SK-N-SH (cell line): Measurements from ENCODE around the gene C16orf78. TPM values are rescaled to one million over a fixed set of nuclear protein-coding genes. Genes with fewer than 3 reads are reported as not detected.

Experiments
- CTCF ChIA-PET: fragments of 300-600, 350-600 bp; formaldehyde crosslinking; extraction: SDS; loops from one replicate; lab custom pipeline; 2021; lab: Yijun Ruan, JAX
- POLR2A ChIA-PET: fragments of 350-600 bp; sonication (Branson Sonifier 250); formaldehyde crosslinking; extraction: SDS; loops from one replicate; lab custom pipeline; 2020; ENCODE audit warnings: antibody characterized with exemption, inconsistent platforms; lab: Yijun Ruan, JAX
- DNase-seq: peaks from one replicate; pipeline ENCODE4 v3.0.0; 2012
- H2AFZ ChIP-seq: fragments of 200-600 bp; sonication (generic); 2 replicates; pipeline ENCODE4 v1.8.1; 2016; ENCODE audit warnings: antibody characterized with exemption, mild to moderate bottlenecking, low read depth
- H3F3A ChIP-seq: fragments of 200-600 bp; sonication (generic); replicated peaks from 2 replicates; pipeline ENCODE3; 2016; ENCODE audit warnings: antibody characterized with exemption, mild to moderate bottlenecking; ENCODE audit not compliant: insufficient read depth
- H3K27ac ChIP-seq, 2 experiments: fragments of 200-500 bp in 1 of 2; fragments of 200-600 bp in 1 of 2; sonication (Bioruptor generic) in 1 of 2; sonication (generic), shearing (Covaris generic) in 1 of 2; 2 replicates each; pipeline versions ENCODE4 v1.5.1 to v1.6.1; 2014 to 2016; ENCODE audit warnings: low read depth in 2 of 2, inconsistent platforms in 1 of 2, low read length in 1 of 2, mild to moderate bottlenecking in 1 of 2, mixed read lengths in 1 of 2
- H3K27me3 ChIP-seq: fragments of 200-600 bp; sonication (generic), shearing (Covaris generic); 2 replicates; pipeline ENCODE4 v1.6.1; 2016; ENCODE audit warnings: mixed run types; ENCODE audit not compliant: insufficient read depth
- H3K36me3 ChIP-seq, 2 experiments: fragments of 200-500 bp in 1 of 2; fragments of 200-600 bp in 1 of 2; sonication (Bioruptor generic) in 1 of 2; sonication (generic) in 1 of 2; replicated peaks in 1 of 2; 2 replicates each; pipeline versions ENCODE3 to v1.5.1; 2014 to 2016; ENCODE audit warnings: low read length in 1 of 2, mild to moderate bottlenecking in 1 of 2; ENCODE audit not compliant: insufficient read depth in 2 of 2, control insufficient read depth in 1 of 2
- H3K4me1 ChIP-seq, 2 experiments: fragments of 200-500 bp in 1 of 2; fragments of 200-600 bp in 1 of 2; sonication (Bioruptor generic) in 1 of 2; sonication (generic), shearing (Covaris generic) in 1 of 2; 2 replicates each; pipeline versions ENCODE4 v1.5.1 to v1.6.1; 2014 to 2016; ENCODE audit warnings: low read depth in 1 of 2, low read length in 1 of 2, mixed run types in 1 of 2; ENCODE audit not compliant: insufficient read depth in 2 of 2, control insufficient read depth in 1 of 2
- H3K4me2 ChIP-seq: fragments of 200-600 bp; sonication (generic), shearing (Covaris generic); 2 replicates; pipeline ENCODE4 v1.6.1; 2017; ENCODE audit warnings: mixed run types
- H3K4me3 ChIP-seq, 2 experiments: fragments of 200-500 bp in 1 of 2; fragments of 200-600 bp in 1 of 2; sonication (Bioruptor generic) in 1 of 2; sonication (generic), shearing (Covaris generic) in 1 of 2; 2 replicates each; pipeline versions ENCODE4 v1.5.1 to v1.8.1; 2014 to 2016; ENCODE audit warnings: low read depth in 2 of 2, inconsistent platforms in 1 of 2, low read length in 1 of 2, mild to moderate bottlenecking in 1 of 2, mixed read lengths in 1 of 2, moderate library complexity in 1 of 2
- H3K79me2 ChIP-seq: fragments of 200-600 bp; sonication (generic); 2 replicates; pipeline ENCODE4 v1.8.1; 2017; ENCODE audit warnings: mild to moderate bottlenecking; ENCODE audit not compliant: insufficient read depth
- H3K9ac ChIP-seq: fragments of 200-600 bp; sonication (generic); 2 replicates; pipeline ENCODE4 v1.6.1; 2017; ENCODE audit warnings: mixed run types
- H3K9me2 ChIP-seq: fragments of 200-600 bp; sonication (generic); 2 replicates; pipeline ENCODE4 v1.6.1; 2017; ENCODE audit warnings: mixed run types
- H3K9me3 ChIP-seq: fragments of 200-600 bp; sonication (generic); 2 replicates; pipeline ENCODE4 v1.6.1; 2017; ENCODE audit warnings: mixed run types, mild to moderate bottlenecking, moderate library complexity
- H4K20me1 ChIP-seq: fragments of 200-600 bp; sonication (generic); 2 replicates; pipeline ENCODE4 v1.6.1; 2017; ENCODE audit warnings: mild to moderate bottlenecking, mixed run types; ENCODE audit not compliant: insufficient read depth
- CHD2 ChIP-seq: fragments of 150-350 bp; IDR thresholded peaks from 2 replicates; pipeline ENCODE4 v1.6.1; 2018; ENCODE audit warnings: low read length; ENCODE audit not compliant: partially characterized antibody
- EP300 ChIP-seq, 2 experiments: IDR thresholded peaks; 2 replicates each; pipeline versions ENCODE4 v1.4.0 to v1.6.1; 2012; ENCODE audit warnings: borderline replicate concordance in 1 of 2, low read depth in 1 of 2, low read length in 1 of 2
- FOSL2 ChIP-seq: IDR thresholded peaks from 2 replicates; pipeline ENCODE4 v1.4.0; 2012; ENCODE audit warnings: low read depth, mild to moderate bottlenecking, moderate library complexity, borderline replicate concordance
- GABPA ChIP-seq: IDR thresholded peaks from 2 replicates; pipeline ENCODE4 v1.4.0; 2012; ENCODE audit warnings: low read depth, mild to moderate bottlenecking
- GATA2 ChIP-seq: sonication (generic); formaldehyde crosslinking; IDR thresholded peaks from 2 replicates; pipeline ENCODE4 v1.5.0; 2020; ENCODE audit warnings: mild to moderate bottlenecking, missing genetic modification reagents
- NFIC ChIP-seq: IDR thresholded peaks from 2 replicates; pipeline ENCODE4 v1.4.0; 2012; ENCODE audit warnings: borderline replicate concordance
- POLR2AphosphoS5 ChIP-seq: IDR thresholded peaks from 2 replicates; pipeline ENCODE4 v1.6.1; 2012; ENCODE audit warnings: low read depth, low read length
- RXRA ChIP-seq: IDR thresholded peaks from 2 replicates; pipeline ENCODE4 v1.4.0; 2012; ENCODE audit warnings: low read depth, mild to moderate bottlenecking, borderline replicate concordance
- TAF1 ChIP-seq: IDR thresholded peaks from 2 replicates; pipeline ENCODE4 v1.6.1; 2012; ENCODE audit warnings: low read depth, mild to moderate bottlenecking, low read length, moderate library complexity, borderline replicate concordance
- TEAD4 ChIP-seq: IDR thresholded peaks from 2 replicates; pipeline ENCODE4 v1.4.0; 2012; ENCODE audit warnings: mild to moderate bottlenecking, borderline replicate concordance; ENCODE audit not compliant: insufficient read depth
- YY1 ChIP-seq: IDR thresholded peaks from 2 replicates; pipeline ENCODE4 v1.4.0; 2012; ENCODE audit warnings: low read depth, mild to moderate bottlenecking
- WGBS: methylation state at CpG from one replicate; pipeline ENCODE4 v1.1.6; 2017; ENCODE audit warnings: low lambda C conversion rate; 5-methylcytosine and 5-hydroxymethylcytosine counted together
- polyA plus RNA-seq, 3 experiments: library from polyadenylated mRNA; depleted of rRNA; stranded (reverse); fragments of >200 nt; gene quantifications; 2 replicates each; pipeline ENCODE4 v1.2.3, GENCODE V29; 2012
- TF ChIP-seq, protein P1 (sequence below): IDR thresholded peaks from 2 replicates; pipeline ENCODE4 v1.4.0; 2012; ENCODE audit warnings: low read depth, borderline replicate concordance
- TF ChIP-seq, protein P2 (sequence below): fragments of 150-350 bp; IDR thresholded peaks from 2 replicates; pipeline ENCODE4 v1.6.1; 2017; ENCODE audit warnings: antibody characterized with exemption, low read length, low read depth, borderline replicate concordance
- TF ChIP-seq, protein P3 (sequence below): fragments of 150-350 bp; IDR thresholded peaks from 2 replicates; pipeline ENCODE4 v1.6.1; 2016; ENCODE audit warnings: mild to moderate bottlenecking, low read depth, low read length
- TF ChIP-seq, protein P4 (sequence below): IDR thresholded peaks from 2 replicates; pipeline ENCODE4 v1.4.0; 2012; ENCODE audit warnings: low read depth, borderline replicate concordance

C16orf78 gene
- polyA plus RNA-seq, 1 of the 3 experiments (the other 2 are of a cell fraction), result not detected

DNA sequence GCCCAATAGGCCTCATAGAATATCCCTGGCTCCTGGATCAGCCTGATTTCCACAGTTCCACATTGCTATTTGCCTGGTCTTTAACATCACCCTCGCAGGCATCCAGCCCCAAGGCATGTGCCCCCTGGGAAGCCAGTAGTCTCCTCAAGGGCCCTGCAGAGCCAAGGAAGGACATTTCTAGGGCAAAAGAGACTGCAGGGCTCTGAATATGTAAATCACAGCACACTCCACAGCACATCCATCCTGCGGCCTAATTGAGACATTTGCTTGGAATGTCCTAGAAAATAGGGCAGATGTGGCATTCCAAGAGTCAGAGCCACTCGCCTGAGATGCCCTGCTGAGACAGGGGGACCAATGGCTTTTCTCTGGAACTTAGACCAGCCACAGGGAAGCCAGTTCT is 11.4 kb upstream of the C16orf78 start:
- DNase-seq, result no peak
- no peaks in the 10 kb centered on the region for H3F3A ChIP-seq
- no peaks in the 10 kb centered on the region for H3K9me3 ChIP-seq
- no peaks in the 10 kb centered on the region for H3K4me1 ChIP-seq
- no peak overlapping the region for H3K9ac ChIP-seq
- no peak overlapping the region for H3K4me3 ChIP-seq
- H2AFZ ChIP-seq, result no peak overlapping the region
- ChIA-PET CTCF (interaction anchor here (1.6 to 2.8 kb wide), 3 partner anchors 9 to 13 kb away, joined by 3 to 12 read pairs (median 7); no protein-coding TSS in a partner anchor), POLR2A (no interaction called here)
- H3K36me3 ChIP-seq, result no peaks in the 10 kb centered on the region
- no peak overlapping the region for H3K4me2 ChIP-seq
- WGBS, result 4% methylated on average over 3 of the region's 3 CpGs
- no peaks in the 10 kb centered on the region for H3K9me2 ChIP-seq
- TF ChIP-seq EP300 (IDR thresholded peaks at IDR 0.05; ENCODE audit: borderline replicate concordance in 1 of 2, low read depth in 1 of 2, low read length in 1 of 2) (no peak), GATA2 (CRISPR knock-in tag) (no peak), YY1 (no peak), TEAD4 (no peak), CHD2 (no peak), NFIC (no peak), FOSL2 (no peak), RXRA (no peak), POLR2AphosphoS5 (no peak), TAF1 (no peak), GABPA (no peak)
- TF ChIP-seq, protein P1, sequence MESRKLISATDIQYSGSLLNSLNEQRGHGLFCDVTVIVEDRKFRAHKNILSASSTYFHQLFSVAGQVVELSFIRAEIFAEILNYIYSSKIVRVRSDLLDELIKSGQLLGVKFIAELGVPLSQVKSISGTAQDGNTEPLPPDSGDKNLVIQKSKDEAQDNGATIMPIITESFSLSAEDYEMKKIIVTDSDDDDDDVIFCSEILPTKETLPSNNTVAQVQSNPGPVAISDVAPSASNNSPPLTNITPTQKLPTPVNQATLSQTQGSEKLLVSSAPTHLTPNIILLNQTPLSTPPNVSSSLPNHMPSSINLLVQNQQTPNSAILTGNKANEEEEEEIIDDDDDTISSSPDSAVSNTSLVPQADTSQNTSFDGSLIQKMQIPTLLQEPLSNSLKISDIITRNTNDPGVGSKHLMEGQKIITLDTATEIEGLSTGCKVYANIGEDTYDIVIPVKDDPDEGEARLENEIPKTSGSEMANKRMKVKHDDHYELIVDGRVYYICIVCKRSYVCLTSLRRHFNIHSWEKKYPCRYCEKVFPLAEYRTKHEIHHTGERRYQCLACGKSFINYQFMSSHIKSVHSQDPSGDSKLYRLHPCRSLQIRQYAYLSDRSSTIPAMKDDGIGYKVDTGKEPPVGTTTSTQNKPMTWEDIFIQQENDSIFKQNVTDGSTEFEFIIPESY, result no peak
- TF ChIP-seq, protein P2, sequence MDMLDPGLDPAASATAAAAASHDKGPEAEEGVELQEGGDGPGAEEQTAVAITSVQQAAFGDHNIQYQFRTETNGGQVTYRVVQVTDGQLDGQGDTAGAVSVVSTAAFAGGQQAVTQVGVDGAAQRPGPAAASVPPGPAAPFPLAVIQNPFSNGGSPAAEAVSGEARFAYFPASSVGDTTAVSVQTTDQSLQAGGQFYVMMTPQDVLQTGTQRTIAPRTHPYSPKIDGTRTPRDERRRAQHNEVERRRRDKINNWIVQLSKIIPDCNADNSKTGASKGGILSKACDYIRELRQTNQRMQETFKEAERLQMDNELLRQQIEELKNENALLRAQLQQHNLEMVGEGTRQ, result no peak
- TF ChIP-seq, protein P3, sequence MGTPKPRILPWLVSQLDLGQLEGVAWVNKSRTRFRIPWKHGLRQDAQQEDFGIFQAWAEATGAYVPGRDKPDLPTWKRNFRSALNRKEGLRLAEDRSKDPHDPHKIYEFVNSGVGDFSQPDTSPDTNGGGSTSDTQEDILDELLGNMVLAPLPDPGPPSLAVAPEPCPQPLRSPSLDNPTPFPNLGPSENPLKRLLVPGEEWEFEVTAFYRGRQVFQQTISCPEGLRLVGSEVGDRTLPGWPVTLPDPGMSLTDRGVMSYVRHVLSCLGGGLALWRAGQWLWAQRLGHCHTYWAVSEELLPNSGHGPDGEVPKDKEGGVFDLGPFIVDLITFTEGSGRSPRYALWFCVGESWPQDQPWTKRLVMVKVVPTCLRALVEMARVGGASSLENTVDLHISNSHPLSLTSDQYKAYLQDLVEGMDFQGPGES, result no peak
- TF ChIP-seq, protein P4, sequence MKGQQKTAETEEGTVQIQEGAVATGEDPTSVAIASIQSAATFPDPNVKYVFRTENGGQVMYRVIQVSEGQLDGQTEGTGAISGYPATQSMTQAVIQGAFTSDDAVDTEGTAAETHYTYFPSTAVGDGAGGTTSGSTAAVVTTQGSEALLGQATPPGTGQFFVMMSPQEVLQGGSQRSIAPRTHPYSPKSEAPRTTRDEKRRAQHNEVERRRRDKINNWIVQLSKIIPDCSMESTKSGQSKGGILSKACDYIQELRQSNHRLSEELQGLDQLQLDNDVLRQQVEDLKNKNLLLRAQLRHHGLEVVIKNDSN, result no peak
- no peaks in the 10 kb centered on the region for H4K20me1 ChIP-seq
- H3K27me3 ChIP-seq, result peaks cover 10% of the 10 kb centered on the region; the same call in 1 of the 2 replicates
- H3K79me2 ChIP-seq, result no peaks in the 10 kb centered on the region
- H3K27ac ChIP-seq, result no peak overlapping the region
